ENCODE results near the gene CYFIP2.

Gene CYFIP2

GRCh38 chr5:157263496-157264090 is 2.3 kb upstream of the CYFIP2 start:
- Histone ChIP-seq H3K36me3 (no peaks in the 10 kb centered on the region), H3K27me3 (ENCODE audit: insufficient read depth, low read depth, severe bottlenecking) (no peaks in the 10 kb centered on the region), H3K9me3 (ENCODE audit: severe bottlenecking) (no peaks in the 10 kb centered on the region), H3K4me3 (ENCODE audit: low read depth, low read length) (no peak overlapping the region), H3K27ac (no peak overlapping the region)
- TF ChIP-seq CTCF (IDR thresholded peaks at IDR 0.05; ENCODE audit: low read depth, low read length): 0 out of 2 replicates have a peak, but pooled peaks have one; percentile 1
- DNase-seq: no peak

- Histone ChIP-seq H3K27ac (peak overlapping the region; percentile 66), H3K9me3 (ENCODE audit: severe bottlenecking) (no peaks in the 10 kb centered on the region), H3K4me3 (ENCODE audit: low read depth, low read length) (peak overlapping the region; percentile 71), H3K27me3 (ENCODE audit: insufficient read depth, low read depth, severe bottlenecking) (no peaks in the 10 kb centered on the region), H3K36me3 (peaks cover 4% of the 10 kb centered on the region; the same call in 1 of the 2 replicates)
- TF ChIP-seq CTCF (IDR thresholded peaks at IDR 0.05; ENCODE audit: low read depth, low read length): peak; percentile 25; the same call in 1 of the 2 replicates
- DNase-seq: peak; percentile 52
These were observed 524 bp downstream of the CYFIP2 start for GRCh38 chr5:157266286-157267007.

GRCh38 chr5:157267025-157267424 is 1.1 kb downstream of the CYFIP2 start:
- TF ChIP-seq CTCF (IDR thresholded peaks at IDR 0.05; ENCODE audit: low read depth, low read length): no peak
- DNase-seq: no peak
- peaks cover 9% of the 10 kb centered on the region; the same call in 1 of the 2 replicates for H3K36me3 ChIP-seq
- H3K27me3 ChIP-seq (ENCODE audit: insufficient read depth, low read depth, severe bottlenecking): no peaks in the 10 kb centered on the region
- no peak overlapping the region for H3K27ac ChIP-seq
- H3K9me3 ChIP-seq (ENCODE audit: severe bottlenecking): no peaks in the 10 kb centered on the region
- H3K4me3 ChIP-seq (ENCODE audit: low read depth, low read length): peak overlapping the region; percentile 71

GRCh38 chr5:157267761-157268480 is 2.0 kb downstream of the CYFIP2 start:
- Histone ChIP-seq H3K27ac (peak overlapping the region; percentile 16), H3K9me3 (ENCODE audit: severe bottlenecking) (no peaks in the 10 kb centered on the region), H3K36me3 (peaks cover 10% of the 10 kb centered on the region; the same call in 1 of the 2 replicates), H3K27me3 (ENCODE audit: insufficient read depth, low read depth, severe bottlenecking) (no peaks in the 10 kb centered on the region), H3K4me3 (ENCODE audit: low read depth, low read length) (no peak overlapping the region)
- peak; percentile 22 for DNase-seq
- TF ChIP-seq CTCF (IDR thresholded peaks at IDR 0.05; ENCODE audit: low read depth, low read length): peak; percentile 7; the same call in 1 of the 2 replicates

- Histone ChIP-seq H3K27ac (no peak overlapping the region), H3K9me3 (ENCODE audit: severe bottlenecking) (no peaks in the 10 kb centered on the region), H3K27me3 (ENCODE audit: insufficient read depth, low read depth, severe bottlenecking) (no peaks in the 10 kb centered on the region), H3K4me3 (ENCODE audit: low read depth, low read length) (no peak overlapping the region), H3K36me3 (peaks cover 10% of the 10 kb centered on the region; the same call in 1 of the 2 replicates)
- TF ChIP-seq CTCF (IDR thresholded peaks at IDR 0.05; ENCODE audit: low read depth, low read length): no peak
- no peak for DNase-seq
These were observed 3.3 kb downstream of the CYFIP2 start for GRCh38 chr5:157269165-157269671.
